SK-N-SH (cell line): Measurements from ENCODE around the gene PTPRJ. TPM values are rescaled to one million over a fixed set of nuclear protein-coding genes. Genes with fewer than 3 reads are reported as not detected.
"Not testable (repeated sequence)": the region's sequence is repeated elsewhere in the genome, so short reads cannot be mapped to it uniquely, and the experiment has no call there.

ENCODE experiments used
- CTCF ChIA-PET: fragments of 300-600, 350-600 bp; formaldehyde crosslinking; extraction: SDS; loops from one replicate; lab custom pipeline; 2021; lab: Yijun Ruan, JAX
- POLR2A ChIA-PET: fragments of 350-600 bp; sonication (Branson Sonifier 250); formaldehyde crosslinking; extraction: SDS; loops from one replicate; lab custom pipeline; 2020; ENCODE audit warnings: antibody characterized with exemption, inconsistent platforms; lab: Yijun Ruan, JAX
- DNase-seq: peaks from one replicate; pipeline ENCODE4 v3.0.0; 2012
- H2AFZ ChIP-seq: fragments of 200-600 bp; sonication (generic); 2 replicates; pipeline ENCODE4 v1.8.1; 2016; ENCODE audit warnings: antibody characterized with exemption, mild to moderate bottlenecking, low read depth
- H3F3A ChIP-seq: fragments of 200-600 bp; sonication (generic); replicated peaks from 2 replicates; pipeline ENCODE3; 2016; ENCODE audit warnings: antibody characterized with exemption, mild to moderate bottlenecking; ENCODE audit not compliant: insufficient read depth
- H3K27ac ChIP-seq, 2 experiments: fragments of 200-500 bp in 1 of 2; fragments of 200-600 bp in 1 of 2; sonication (Bioruptor generic) in 1 of 2; sonication (generic), shearing (Covaris generic) in 1 of 2; 2 replicates each; pipeline versions ENCODE4 v1.5.1 to v1.6.1; 2014 to 2016; ENCODE audit warnings: low read depth in 2 of 2, inconsistent platforms in 1 of 2, low read length in 1 of 2, mild to moderate bottlenecking in 1 of 2, mixed read lengths in 1 of 2
- H3K27me3 ChIP-seq: fragments of 200-600 bp; sonication (generic), shearing (Covaris generic); 2 replicates; pipeline ENCODE4 v1.6.1; 2016; ENCODE audit warnings: mixed run types; ENCODE audit not compliant: insufficient read depth
- H3K36me3 ChIP-seq, 2 experiments: fragments of 200-500 bp in 1 of 2; fragments of 200-600 bp in 1 of 2; sonication (Bioruptor generic) in 1 of 2; sonication (generic) in 1 of 2; replicated peaks in 1 of 2; 2 replicates each; pipeline versions ENCODE3 to v1.5.1; 2014 to 2016; ENCODE audit warnings: low read length in 1 of 2, mild to moderate bottlenecking in 1 of 2; ENCODE audit not compliant: insufficient read depth in 2 of 2, control insufficient read depth in 1 of 2
- H3K4me1 ChIP-seq, 2 experiments: fragments of 200-500 bp in 1 of 2; fragments of 200-600 bp in 1 of 2; sonication (Bioruptor generic) in 1 of 2; sonication (generic), shearing (Covaris generic) in 1 of 2; 2 replicates each; pipeline versions ENCODE4 v1.5.1 to v1.6.1; 2014 to 2016; ENCODE audit warnings: low read depth in 1 of 2, low read length in 1 of 2, mixed run types in 1 of 2; ENCODE audit not compliant: insufficient read depth in 2 of 2, control insufficient read depth in 1 of 2
- H3K4me2 ChIP-seq: fragments of 200-600 bp; sonication (generic), shearing (Covaris generic); 2 replicates; pipeline ENCODE4 v1.6.1; 2017; ENCODE audit warnings: mixed run types
- H3K4me3 ChIP-seq, 2 experiments: fragments of 200-500 bp in 1 of 2; fragments of 200-600 bp in 1 of 2; sonication (Bioruptor generic) in 1 of 2; sonication (generic), shearing (Covaris generic) in 1 of 2; 2 replicates each; pipeline versions ENCODE4 v1.5.1 to v1.8.1; 2014 to 2016; ENCODE audit warnings: low read depth in 2 of 2, inconsistent platforms in 1 of 2, low read length in 1 of 2, mild to moderate bottlenecking in 1 of 2, mixed read lengths in 1 of 2, moderate library complexity in 1 of 2
- H3K79me2 ChIP-seq: fragments of 200-600 bp; sonication (generic); 2 replicates; pipeline ENCODE4 v1.8.1; 2017; ENCODE audit warnings: mild to moderate bottlenecking; ENCODE audit not compliant: insufficient read depth
- H3K9ac ChIP-seq: fragments of 200-600 bp; sonication (generic); 2 replicates; pipeline ENCODE4 v1.6.1; 2017; ENCODE audit warnings: mixed run types
- H3K9me2 ChIP-seq: fragments of 200-600 bp; sonication (generic); 2 replicates; pipeline ENCODE4 v1.6.1; 2017; ENCODE audit warnings: mixed run types
- H3K9me3 ChIP-seq: fragments of 200-600 bp; sonication (generic); 2 replicates; pipeline ENCODE4 v1.6.1; 2017; ENCODE audit warnings: mixed run types, mild to moderate bottlenecking, moderate library complexity
- H4K20me1 ChIP-seq: fragments of 200-600 bp; sonication (generic); 2 replicates; pipeline ENCODE4 v1.6.1; 2017; ENCODE audit warnings: mild to moderate bottlenecking, mixed run types; ENCODE audit not compliant: insufficient read depth
- FOXM1 ChIP-seq: IDR thresholded peaks from 2 replicates; pipeline ENCODE4 v1.4.0; 2012; ENCODE audit warnings: low read depth, mild to moderate bottlenecking
- IRF3 ChIP-seq: fragments of 150-350 bp; IDR thresholded peaks from 2 replicates; pipeline ENCODE4 v1.6.1; 2016; ENCODE audit warnings: mild to moderate bottlenecking, low read depth, low read length
- MEF2A ChIP-seq: IDR thresholded peaks from 2 replicates; pipeline ENCODE4 v1.4.0; 2012; ENCODE audit warnings: low read depth, borderline replicate concordance
- MXI1 ChIP-seq: IDR thresholded peaks from 2 replicates; pipeline ENCODE4 v1.6.1; 2012; ENCODE audit warnings: mild to moderate bottlenecking, low read depth, low read length, improper control_type of control experiment
- NFIC ChIP-seq: IDR thresholded peaks from 2 replicates; pipeline ENCODE4 v1.4.0; 2012; ENCODE audit warnings: borderline replicate concordance
- POLR2AphosphoS5 ChIP-seq: IDR thresholded peaks from 2 replicates; pipeline ENCODE4 v1.6.1; 2012; ENCODE audit warnings: low read depth, low read length
- RAD21 ChIP-seq: IDR thresholded peaks from 2 replicates; pipeline ENCODE4 v1.6.1; 2012; ENCODE audit warnings: mild to moderate bottlenecking, low read length
- REST ChIP-seq: IDR thresholded peaks from 2 replicates; pipeline ENCODE4 v1.6.1; 2012; ENCODE audit warnings: mild to moderate bottlenecking, low read depth, low read length, moderate library complexity
- SIN3A ChIP-seq: IDR thresholded peaks from 2 replicates; pipeline ENCODE4 v1.6.1; 2012; ENCODE audit warnings: low read depth, mild to moderate bottlenecking, low read length, moderate library complexity, borderline replicate concordance
- TCF12 ChIP-seq: IDR thresholded peaks from 2 replicates; pipeline ENCODE4 v1.4.0; 2012
- USF1 ChIP-seq: IDR thresholded peaks from 2 replicates; pipeline ENCODE4 v1.4.0; 2012; ENCODE audit warnings: low read depth, borderline replicate concordance
- WGBS: methylation state at CpG from one replicate; pipeline ENCODE4 v1.1.6; 2017; ENCODE audit warnings: low lambda C conversion rate; 5-methylcytosine and 5-hydroxymethylcytosine counted together
- polyA plus RNA-seq, 3 experiments: library from polyadenylated mRNA; depleted of rRNA; stranded (reverse); fragments of >200 nt; gene quantifications; 2 replicates each; pipeline ENCODE4 v1.2.3, GENCODE V29; 2012

Gene PTPRJ
- polyA plus RNA-seq, 1 of the 3 experiments (the other 2 are of a cell fraction): 4.5 TPM

GRCh38 chr11:47950396-47950795 lies 30.0 kb upstream of the PTPRJ start:
- Histone ChIP-seq H3F3A (peaks cover 25% of the 10 kb centered on the region), H3K9me3 (no peaks in the 10 kb centered on the region), H3K36me3 (no peaks in the 10 kb centered on the region), H4K20me1 (no peaks in the 10 kb centered on the region), H3K4me3 (no peak overlapping the region), H3K9me2 (no peaks in the 10 kb centered on the region), H3K27ac (no peak overlapping the region), H3K27me3 (no peaks in the 10 kb centered on the region), H3K79me2 (no peaks in the 10 kb centered on the region), H3K4me2 (no peak overlapping the region), H3K9ac (no peak overlapping the region), H2AFZ (no peak overlapping the region), H3K4me1 (peaks cover 0 to 5% of the 10 kb centered on the region in 2 experiments; a peak in 2 of 4 replicates)
- ChIA-PET POLR2A (no interaction called here), CTCF (interaction anchor here (1.4 kb wide), 1 partner anchor 16 kb away, joined by 5 read pairs; no protein-coding TSS in a partner anchor)
- no peak for DNase-seq
- 94% methylated on average over 5 of the region's 5 CpGs for WGBS
- TF ChIP-seq IRF3 (no peak), NFIC (no peak), SIN3A (no peak), REST (no peak), TCF12 (no peak), FOXM1 (no peak), MEF2A (no peak), RAD21 (no peak), USF1 (no peak), MXI1 (no peak), POLR2AphosphoS5 (no peak)

- H3K9me2 ChIP-seq, H3K9me3 ChIP-seq, H2AFZ ChIP-seq, CTCF ChIA-PET, H3K27ac ChIP-seq, DNase-seq, POLR2A ChIA-PET, H3K36me3 ChIP-seq, H3K4me3 ChIP-seq, H3K79me2 ChIP-seq, H3K4me1 ChIP-seq, H4K20me1 ChIP-seq, H3K4me2 ChIP-seq, H3K27me3 ChIP-seq, H3K9ac ChIP-seq: not testable (repeated sequence)
- H3F3A ChIP-seq: peaks cover 17% of the 10 kb centered on the region
- WGBS: 94% methylated on average over 12 of the region's 12 CpGs
These were observed 28.9 kb upstream of the PTPRJ start for GRCh38 chr11:47951504-47951903.
